Stimulated activated naive CD8-positive, alpha-beta T cell treated with anti-CD3 and anti-CD28 coated beads, Interleukin-15, amount 100 ng/mL, for 72 hours (primary cell): ENCODE data around the gene HMGXB4.

ENCODE experiments used
- ATAC-seq: fragments of 150-1000 bp; cut with Tn5 transposase; 2 replicates; pipeline ENCODE4 v1.10.0; 2021; ENCODE audit warnings: mild to moderate bottlenecking, moderate library complexity
- DNase-seq, 2 donors: peaks; one replicate each; pipeline ENCODE4 v3.0.0; 2021 to 2022
- H3K27ac Mint-ChIP-seq, 2 donors: one replicate each; pipeline ENCODE4 v1.8.0; 2022; ENCODE audit warnings: mild to moderate bottlenecking in 2 of 2, mixed read lengths in 2 of 2, moderate library complexity in 2 of 2
- H3K27me3 Mint-ChIP-seq: one replicate; pipeline ENCODE4 v1.8.0; 2022; ENCODE audit warnings: mixed read lengths
- H3K4me1 Mint-ChIP-seq: one replicate; pipeline ENCODE4 v1.8.0; 2022; ENCODE audit warnings: mild to moderate bottlenecking, mixed read lengths
- H3K4me3 Mint-ChIP-seq, 2 donors: one replicate each; pipeline ENCODE4 v1.8.0; 2022; ENCODE audit warnings: mild to moderate bottlenecking in 2 of 2, mixed read lengths in 2 of 2, moderate library complexity in 1 of 2
- H3K9me3 Mint-ChIP-seq, 2 donors: one replicate each; pipeline ENCODE4 v1.8.0; 2022; ENCODE audit warnings: mixed read lengths in 2 of 2

The HMGXB4 gene

GRCh38 chr22:35257321-35258190, at the start of gene HMGXB4:
Gene HMGXB4, plus strand, starts transcription at chr22:35257493. Its CDS starts 4,898 bp downstream, at chr22:35262391.
- no peaks in the 10 kb centered on the region for H3K9me3 Mint-ChIP-seq
- no peaks in the 10 kb centered on the region for H3K27me3 Mint-ChIP-seq
- peaks cover 25% of the 10 kb centered on the region for H3K4me1 Mint-ChIP-seq
- DNase-seq (peak; percentile 84 to 89), ATAC-seq (peak; percentile 95)
- H3K4me3 Mint-ChIP-seq = peak within 1 kb of the TSS; percentile 89 to 90
- peak within 1 kb of the TSS; percentile 98 to 99 for H3K27ac Mint-ChIP-seq

GRCh38 chr22:35208003-35208402, 49.3 kb upstream of the HMGXB4 start:
- Mint-ChIP-seq H3K27ac (no peak overlapping the region), H3K9me3 (no peaks in the 10 kb centered on the region), H3K4me3 (no peak overlapping the region), H3K27me3 (peaks cover 21% of the 10 kb centered on the region), H3K4me1 (no peaks in the 10 kb centered on the region)
- ATAC-seq (no peak), DNase-seq (no peak)

DNA sequence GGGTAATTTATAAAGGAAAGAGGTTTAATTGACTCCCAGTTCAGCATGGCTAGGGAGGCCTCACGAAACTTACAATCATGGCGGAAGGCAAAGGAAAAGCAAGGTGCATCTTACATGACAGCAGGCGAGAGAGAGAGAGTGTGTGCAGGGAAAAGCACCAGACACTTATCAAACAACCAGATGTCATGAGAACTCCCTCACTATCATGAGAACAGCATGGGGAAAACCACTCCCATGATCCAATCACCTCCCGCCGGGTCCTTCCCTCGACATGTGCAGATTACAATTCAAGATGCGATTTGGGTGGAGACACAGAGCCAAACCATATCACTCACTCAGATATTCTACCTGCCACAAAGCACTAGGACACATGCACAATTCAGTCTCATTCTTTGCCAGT, 48.1 kb upstream of the HMGXB4 start:
- no peak for ATAC-seq
- no peak overlapping the region for H3K27ac Mint-ChIP-seq
- H3K4me3 Mint-ChIP-seq = no peak overlapping the region
- no peak for DNase-seq
- peaks cover 25% of the 10 kb centered on the region for H3K27me3 Mint-ChIP-seq
- no peaks in the 10 kb centered on the region for H3K4me1 Mint-ChIP-seq
- H3K9me3 Mint-ChIP-seq = peaks cover 4 to 7% of the 10 kb centered on the region in 2 donors

DNA sequence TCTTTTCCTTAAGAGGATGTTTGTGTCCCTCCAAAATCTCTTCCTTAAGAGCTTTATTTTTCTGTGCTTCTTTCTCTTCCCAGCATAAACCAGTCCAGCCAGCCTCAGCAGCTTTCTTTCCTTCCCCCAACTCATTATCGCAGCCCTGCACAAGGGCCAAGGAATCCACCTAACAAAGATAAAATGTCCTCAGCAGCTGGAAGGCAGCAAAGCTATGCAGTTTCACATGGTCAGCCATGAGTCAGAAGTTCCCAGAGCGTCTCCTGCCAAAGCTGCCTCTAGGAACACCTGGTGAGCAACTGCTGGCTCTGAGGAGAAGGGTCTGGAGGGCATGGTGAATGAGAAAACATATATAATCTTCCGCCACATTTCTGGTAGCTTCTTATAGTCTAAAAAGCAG, 45.3 kb upstream of the HMGXB4 start:
- Mint-ChIP-seq H3K27me3 (peaks cover 25% of the 10 kb centered on the region), H3K4me3 (no peak overlapping the region), H3K27ac (no peak overlapping the region), H3K9me3 (peaks cover 4 to 9% of the 10 kb centered on the region in 2 donors), H3K4me1 (no peaks in the 10 kb centered on the region)
- no peak for DNase-seq
- no peak for ATAC-seq

DNA sequence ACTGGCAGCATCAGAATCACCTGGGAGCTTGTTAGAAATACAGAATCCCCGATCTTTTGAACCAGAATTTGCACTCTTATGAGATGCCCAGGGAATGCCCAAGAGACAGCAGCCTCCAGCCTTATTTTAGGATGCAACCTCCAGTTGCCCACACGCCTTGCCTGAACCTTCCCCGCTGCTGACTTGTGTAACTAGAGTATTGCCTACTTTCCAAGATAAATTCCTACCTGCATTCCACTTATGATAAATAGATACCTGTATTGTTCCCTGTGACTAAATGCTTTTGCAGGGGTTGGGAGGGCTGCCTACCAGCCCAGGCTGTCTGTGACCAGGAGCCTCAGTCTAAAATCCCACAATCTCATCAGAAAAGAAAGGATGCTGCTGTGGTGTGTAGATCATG, 44.3 kb upstream of the HMGXB4 start:
- H3K4me1 Mint-ChIP-seq = no peaks in the 10 kb centered on the region
- no peak overlapping the region for H3K4me3 Mint-ChIP-seq
- no peak for ATAC-seq

DNA sequence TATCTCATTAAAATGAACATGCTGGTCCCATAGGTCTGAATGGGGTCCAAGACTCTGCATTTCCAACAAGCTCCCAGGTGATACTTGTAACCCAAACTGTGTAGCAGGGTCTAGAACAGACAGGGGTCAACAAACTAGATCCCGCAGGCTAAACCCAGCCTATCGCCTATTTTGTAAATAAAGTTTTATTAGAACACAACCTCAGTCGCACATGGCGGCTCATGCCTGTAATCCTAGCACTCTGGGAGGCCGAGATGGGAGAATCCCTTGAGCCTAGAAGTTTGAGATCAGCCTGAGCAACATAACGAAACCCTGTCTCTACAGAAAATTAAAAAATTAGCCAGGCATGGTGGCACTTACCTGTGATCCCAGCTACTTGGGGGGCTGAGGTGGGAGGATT, 42.3 kb upstream of the HMGXB4 start:
- Mint-ChIP-seq H3K4me1 (no peaks in the 10 kb centered on the region), H3K9me3 (peaks cover 4 to 9% of the 10 kb centered on the region in 2 donors), H3K4me3 (no peak overlapping the region), H3K27ac (no peak overlapping the region), H3K27me3 (peaks cover 10% of the 10 kb centered on the region)
- DNase-seq = no peak
- ATAC-seq = no peak

More for the DNA sequence above, 44.3 kb upstream of the HMGXB4 start:
- H3K27ac Mint-ChIP-seq = no peak overlapping the region
- peaks cover 4 to 9% of the 10 kb centered on the region in 2 donors for H3K9me3 Mint-ChIP-seq
- DNase-seq = no peak
- H3K27me3 Mint-ChIP-seq = peaks cover 18% of the 10 kb centered on the region

DNA sequence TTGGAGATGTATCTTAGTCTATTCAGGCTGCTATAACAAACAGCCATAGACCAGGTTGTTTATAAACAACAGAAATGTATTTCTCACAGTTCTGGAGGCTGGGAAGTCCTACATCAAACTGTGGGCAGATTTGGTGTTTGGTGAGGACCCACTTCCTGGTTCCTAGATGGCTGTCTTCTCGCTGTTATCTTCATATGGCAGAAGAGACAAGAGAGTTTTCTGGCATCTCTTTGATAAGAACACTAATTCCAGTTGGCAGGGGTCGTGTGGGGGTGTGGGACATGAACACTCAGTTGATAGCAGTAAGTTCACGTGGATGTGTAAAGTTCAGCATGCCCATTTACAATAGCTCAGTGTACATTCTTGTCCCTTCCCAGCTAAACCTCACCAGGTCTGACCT, 41.3 kb upstream of the HMGXB4 start:
- no peak for ATAC-seq
- Mint-ChIP-seq H3K4me3 (no peak overlapping the region), H3K4me1 (no peaks in the 10 kb centered on the region), H3K9me3 (peaks cover 4 to 9% of the 10 kb centered on the region in 2 donors), H3K27me3 (peaks cover 10% of the 10 kb centered on the region), H3K27ac (no peak overlapping the region)
- DNase-seq = no peak

DNA sequence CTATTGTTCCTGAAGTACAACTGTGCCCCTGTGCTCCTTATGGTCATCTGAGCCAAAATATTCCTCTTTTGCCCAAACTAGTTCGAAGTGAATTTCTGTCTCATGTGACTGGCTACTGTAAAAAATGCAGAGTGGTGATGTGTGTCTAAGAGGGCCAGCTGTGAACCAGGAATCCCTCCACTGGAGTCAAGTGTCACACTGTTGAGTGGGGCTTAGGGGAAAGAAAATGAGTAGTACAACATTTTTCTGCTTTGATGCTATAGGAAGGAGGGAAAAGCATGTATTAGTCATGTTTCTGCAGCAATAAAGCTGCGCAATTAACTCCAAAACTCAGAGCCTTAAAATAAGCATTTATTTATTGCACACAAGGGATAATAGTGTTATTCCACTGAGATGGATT, 39.8 kb upstream of the HMGXB4 start:
- H3K27ac Mint-ChIP-seq = peak overlapping the region in 1 of 2 donors; percentile 27
- no peaks in the 10 kb centered on the region for H3K4me1 Mint-ChIP-seq
- ATAC-seq (no peak), DNase-seq (no peak)
- H3K4me3 Mint-ChIP-seq = no peak overlapping the region
- H3K27me3 Mint-ChIP-seq = peaks cover 14% of the 10 kb centered on the region
- H3K9me3 Mint-ChIP-seq = peaks cover 4 to 9% of the 10 kb centered on the region in 2 donors

DNA sequence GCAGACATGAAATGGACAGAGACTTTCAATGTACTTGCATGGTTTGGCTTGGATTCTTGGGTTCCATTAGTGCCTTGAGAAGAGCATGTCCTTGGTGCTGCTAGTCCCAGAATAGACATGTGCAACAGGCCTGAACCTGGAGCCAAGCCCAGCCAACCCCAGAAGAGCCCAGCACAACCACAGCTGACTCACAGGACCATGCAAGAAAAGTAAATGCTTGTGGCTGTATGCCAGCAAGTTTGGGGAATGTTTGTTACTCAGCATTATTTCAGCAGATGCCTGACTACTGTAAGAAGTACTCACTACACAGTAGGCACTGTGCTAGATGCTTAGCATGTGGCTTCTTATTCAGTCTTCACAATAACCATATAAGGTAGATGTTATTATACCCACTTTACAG, 39.2 kb upstream of the HMGXB4 start:
- Mint-ChIP-seq H3K27me3 (peaks cover 13% of the 10 kb centered on the region), H3K9me3 (peaks cover 4 to 9% of the 10 kb centered on the region in 2 donors), H3K27ac (no peak overlapping the region), H3K4me1 (no peaks in the 10 kb centered on the region), H3K4me3 (no peak overlapping the region)
- DNase-seq (no peak), ATAC-seq (no peak)

- DNase-seq (no peak), ATAC-seq (no peak)
- peaks cover 10% of the 10 kb centered on the region for H3K27me3 Mint-ChIP-seq
- H3K4me1 Mint-ChIP-seq = no peaks in the 10 kb centered on the region
- no peak overlapping the region for H3K27ac Mint-ChIP-seq
- no peak overlapping the region for H3K4me3 Mint-ChIP-seq
- peaks cover 0 to 4% of the 10 kb centered on the region in 2 donors for H3K9me3 Mint-ChIP-seq
Measured at GRCh38 chr22:35219012-35219411, 38.3 kb upstream of the HMGXB4 start.

DNA sequence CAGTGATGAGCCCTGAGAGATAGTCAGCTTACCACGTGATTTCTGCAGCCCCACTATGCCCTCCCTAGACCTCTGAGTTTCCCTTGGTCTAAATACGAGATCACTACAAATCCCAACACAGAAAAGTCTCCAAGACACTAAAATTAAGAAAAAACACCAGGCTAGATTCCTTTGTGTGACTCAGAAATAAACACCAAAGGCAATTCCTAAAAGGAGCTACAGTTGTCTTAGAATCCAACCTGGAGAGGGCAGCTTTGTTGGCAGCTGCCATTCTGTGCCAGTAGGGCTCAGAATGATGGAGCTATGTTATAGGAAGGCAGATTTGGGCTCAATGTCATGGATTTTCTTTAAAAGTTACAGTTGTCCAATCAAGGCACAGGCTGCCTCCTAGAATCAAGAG, 37.1 kb upstream of the HMGXB4 start:
- H3K4me1 Mint-ChIP-seq = no peaks in the 10 kb centered on the region
- H3K9me3 Mint-ChIP-seq = no peaks in the 10 kb centered on the region
- no peak overlapping the region for H3K4me3 Mint-ChIP-seq
- ATAC-seq = no peak
- peaks cover 18% of the 10 kb centered on the region for H3K27me3 Mint-ChIP-seq
- no peak overlapping the region for H3K27ac Mint-ChIP-seq
- DNase-seq = no peak

DNA sequence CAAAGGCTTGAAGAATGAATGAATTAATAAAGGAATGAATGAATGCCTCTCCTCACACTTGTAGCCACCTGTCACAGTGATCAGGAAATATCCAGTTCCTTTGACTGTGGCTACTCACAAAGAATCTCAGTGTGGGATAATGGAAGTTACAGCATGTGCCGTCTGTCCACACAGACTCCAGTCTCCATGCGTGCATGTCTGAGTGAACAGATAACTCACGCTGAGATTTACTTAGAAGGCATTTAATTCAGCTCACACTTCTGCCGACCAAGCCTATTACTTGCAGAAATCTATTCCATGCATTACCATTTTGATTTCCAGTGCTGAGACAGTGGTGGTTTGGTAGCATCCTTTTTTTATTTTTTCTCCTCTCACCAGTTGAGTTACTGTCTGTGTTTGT, 32.3 kb upstream of the HMGXB4 start:
- Mint-ChIP-seq H3K4me1 (no peaks in the 10 kb centered on the region), H3K27me3 (peaks cover 31% of the 10 kb centered on the region), H3K9me3 (no peaks in the 10 kb centered on the region), H3K27ac (no peak overlapping the region), H3K4me3 (no peak overlapping the region)
- DNase-seq = no peak
- ATAC-seq = no peak

DNA sequence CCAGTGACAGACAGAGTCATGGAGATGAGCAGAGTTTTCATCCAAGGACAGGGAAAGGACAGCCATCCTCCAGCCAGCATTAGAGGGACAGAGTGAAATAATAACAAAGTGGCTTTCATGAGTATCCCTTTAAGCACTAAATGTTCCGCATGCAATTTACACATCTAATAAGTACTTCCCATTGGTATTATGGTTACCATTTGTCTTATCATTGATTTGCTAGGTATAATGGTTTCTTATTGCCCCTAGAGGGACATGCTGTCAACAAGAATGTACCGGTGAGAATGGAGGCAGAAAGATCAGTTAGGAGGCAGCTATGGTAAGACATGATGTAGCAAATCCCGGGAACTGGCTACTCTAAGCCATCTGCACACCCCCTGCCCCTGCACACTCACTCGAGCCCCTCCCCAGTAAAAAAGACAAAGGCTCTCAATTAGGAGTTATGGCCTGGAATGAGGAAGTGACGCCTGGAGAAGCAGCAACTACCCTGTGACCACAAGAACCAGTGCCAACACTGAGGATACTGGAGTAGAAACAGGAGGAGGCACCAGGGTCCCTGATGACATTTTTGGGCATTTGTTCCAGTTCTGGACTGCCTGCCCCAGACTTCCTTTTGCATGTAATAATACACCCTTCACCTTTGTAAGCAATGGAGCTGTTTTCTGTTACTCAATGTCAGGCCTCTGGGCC, 30.2 kb upstream of the HMGXB4 start:
- Mint-ChIP-seq H3K27me3 (peaks cover 40% of the 10 kb centered on the region), H3K4me1 (peaks cover 11% of the 10 kb centered on the region), H3K4me3 (no peak overlapping the region), H3K9me3 (no peaks in the 10 kb centered on the region), H3K27ac (no peak overlapping the region)
- ATAC-seq (no peak), DNase-seq (no peak)

DNA sequence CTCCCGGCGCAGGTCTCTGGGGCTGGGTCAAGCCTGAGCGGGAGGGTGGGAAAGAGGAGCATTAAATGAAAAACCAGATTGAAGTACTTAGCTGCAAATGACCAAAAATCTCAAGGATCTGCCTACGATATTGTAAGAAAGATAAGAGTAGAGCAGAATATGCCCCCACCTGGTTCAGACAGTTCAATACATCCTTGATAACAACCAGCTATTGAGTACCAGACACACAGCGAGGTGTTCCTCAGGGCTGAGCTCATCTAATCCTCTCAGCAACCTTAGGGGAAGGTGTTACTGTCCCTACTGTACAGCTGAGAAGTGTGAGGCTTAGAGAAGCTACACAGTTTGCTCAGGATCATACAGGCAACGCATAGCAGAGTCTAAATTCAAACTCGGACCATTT, 27.4 kb upstream of the HMGXB4 start:
- Mint-ChIP-seq H3K9me3 (no peaks in the 10 kb centered on the region), H3K4me1 (peaks cover 11% of the 10 kb centered on the region), H3K27me3 (peaks cover 49% of the 10 kb centered on the region), H3K4me3 (no peak overlapping the region), H3K27ac (no peak overlapping the region)
- ATAC-seq = no peak
- no peak for DNase-seq

DNA sequence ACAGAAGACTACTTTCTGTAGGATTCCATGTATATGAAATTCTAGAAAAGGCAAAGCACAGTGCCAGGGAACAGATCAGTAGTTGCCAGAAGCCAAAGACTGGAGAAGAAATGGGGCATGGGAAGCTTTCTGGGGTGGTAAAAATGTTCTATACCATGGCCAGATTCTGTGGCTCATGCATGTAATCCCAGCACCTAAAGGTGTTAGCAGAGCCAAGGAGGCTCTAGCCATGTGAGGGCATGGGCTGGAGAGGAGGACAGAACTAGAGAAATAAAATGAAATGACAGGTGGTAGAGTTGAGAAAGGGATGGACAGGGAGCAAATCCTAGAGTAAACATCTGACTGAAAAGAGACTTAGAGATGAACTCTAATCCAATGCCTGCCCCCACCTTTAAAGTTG, 26.9 kb upstream of the HMGXB4 start:
- H3K4me3 Mint-ChIP-seq = peak overlapping the region; percentile 54 to 67
- peak overlapping the region in 1 of 2 donors; percentile 14 for H3K27ac Mint-ChIP-seq
- no peaks in the 10 kb centered on the region for H3K9me3 Mint-ChIP-seq
- ATAC-seq = no peak
- H3K27me3 Mint-ChIP-seq = peaks cover 44% of the 10 kb centered on the region
- peaks cover 11% of the 10 kb centered on the region for H3K4me1 Mint-ChIP-seq
- no peak for DNase-seq
